Nephron (organoid): ENCODE measurements around the gene ENOPH1.
A peak's percentile ranks its signal among the peaks of the same experiment; 100 is the strongest.

Experiments
- H3K27ac Mint-ChIP-seq, 3 experiments: 2 replicates each; pipeline ENCODE4 v1.8.0; 2020; ENCODE audit warnings: mixed read lengths in 3 of 3, mild to moderate bottlenecking in 2 of 3, moderate library complexity in 1 of 3
- H3K27me3 Mint-ChIP-seq: 2 replicates; pipeline ENCODE4 v1.8.0; 2021; ENCODE audit warnings: low read depth, mild to moderate bottlenecking, moderate library complexity, mixed read lengths
- H3K36me3 Mint-ChIP-seq: 2 replicates; pipeline ENCODE4 v1.8.0; 2020; ENCODE audit warnings: low read depth, mixed read lengths
- H3K4me1 Mint-ChIP-seq: 2 replicates; pipeline ENCODE4 v1.8.0; 2020; ENCODE audit warnings: mixed read lengths
- H3K4me3 Mint-ChIP-seq, 3 experiments: 2 replicates each; pipeline ENCODE4 v1.8.0; 2020; ENCODE audit warnings: mild to moderate bottlenecking in 3 of 3, mixed read lengths in 3 of 3, moderate library complexity in 2 of 3
- H3K9me3 Mint-ChIP-seq: 2 replicates; pipeline ENCODE4 v1.8.0; 2020; ENCODE audit warnings: mixed read lengths
- CTCF ChIP-seq, 3 experiments: fragments of 200-600 bp; sonication (generic); IDR thresholded peaks; one replicate each; pipeline ENCODE4 v1.5.0; 2021; ENCODE audit warnings: antibody characterized with exemption in 3 of 3; ENCODE audit not compliant: unreplicated experiment in 3 of 3

Gene ENOPH1

GRCh38 chr4:82429728-82430192, 630 bp upstream of the ENOPH1 start:
- H3K4me1 Mint-ChIP-seq, result peaks cover 34% of the 10 kb centered on the region

GRCh38 chr4:82430964-82431745, 765 bp downstream of the ENOPH1 start:
- no peak for TF ChIP-seq CTCF (IDR thresholded peaks at IDR 0.05; ENCODE audit: unreplicated experiment in 3 of 3)
- Mint-ChIP-seq H3K9me3 (no peaks in the 10 kb centered on the region), H3K27me3 (no peaks in the 10 kb centered on the region), H3K4me3 (peak overlapping the region; percentile 94 to 95 (median 95)), H3K4me1 (peaks cover 25% of the 10 kb centered on the region), H3K27ac (peak overlapping the region; percentile 93 to 100 (median 97)), H3K36me3 (peaks cover 42% of the 10 kb centered on the region)

More at GRCh38 chr4:82429728-82430192, 630 bp upstream of the ENOPH1 start:
- H3K9me3 Mint-ChIP-seq, result no peaks in the 10 kb centered on the region
- H3K27me3 Mint-ChIP-seq, result no peaks in the 10 kb centered on the region
- peak overlapping the region; percentile 97 to 100 (median 100) for H3K27ac Mint-ChIP-seq
- peaks cover 46% of the 10 kb centered on the region for H3K36me3 Mint-ChIP-seq
- TF ChIP-seq CTCF (IDR thresholded peaks at IDR 0.05; ENCODE audit: unreplicated experiment in 3 of 3), result no peak
- peak overlapping the region; percentile 99 to 100 (median 100) for H3K4me3 Mint-ChIP-seq

GRCh38 chr4:82431831-82432230, 1.4 kb downstream of the ENOPH1 start:
- Mint-ChIP-seq H3K27me3 (no peaks in the 10 kb centered on the region), H3K36me3 (peaks cover 38% of the 10 kb centered on the region), H3K4me3 (peak overlapping the region; percentile 94 to 95 (median 95)), H3K4me1 (peaks cover 20% of the 10 kb centered on the region), H3K9me3 (no peaks in the 10 kb centered on the region), H3K27ac (no peak overlapping the region)
- TF ChIP-seq CTCF (IDR thresholded peaks at IDR 0.05; ENCODE audit: unreplicated experiment in 3 of 3), result no peak

GRCh38 chr4:82432596-82432995, 2.2 kb downstream of the ENOPH1 start:
- TF ChIP-seq CTCF (IDR thresholded peaks at IDR 0.05; ENCODE audit: unreplicated experiment in 3 of 3), result no peak
- H3K27ac Mint-ChIP-seq, result peak overlapping the region in 2 of 3 experiments; percentile 35 to 64

GRCh38 chr4:82433791-82434190, 3.4 kb downstream of the ENOPH1 start:
- Mint-ChIP-seq H3K4me3 (peak overlapping the region; percentile 40 to 61 (median 49)), H3K27me3 (no peaks in the 10 kb centered on the region), H3K27ac (no peak overlapping the region), H3K9me3 (no peaks in the 10 kb centered on the region), H3K36me3 (peaks cover 25% of the 10 kb centered on the region), H3K4me1 (peaks cover 21% of the 10 kb centered on the region)
- TF ChIP-seq CTCF (IDR thresholded peaks at IDR 0.05; ENCODE audit: unreplicated experiment in 3 of 3), result no peak

More at GRCh38 chr4:82432596-82432995, 2.2 kb downstream of the ENOPH1 start:
- Mint-ChIP-seq H3K4me1 (peaks cover 20% of the 10 kb centered on the region), H3K36me3 (peaks cover 34% of the 10 kb centered on the region), H3K27me3 (no peaks in the 10 kb centered on the region), H3K4me3 (peak overlapping the region; percentile 55 to 95 (median 94)), H3K9me3 (no peaks in the 10 kb centered on the region)
